Measurements from ENCODE around the gene OSTF1. TPM values are rescaled to one million over a fixed set of nuclear protein-coding genes. Genes with fewer than 3 reads are reported as not detected.
A peak's percentile ranks its signal among the peaks of the same experiment; 100 is the strongest.

OSTF1 gene, protein sequence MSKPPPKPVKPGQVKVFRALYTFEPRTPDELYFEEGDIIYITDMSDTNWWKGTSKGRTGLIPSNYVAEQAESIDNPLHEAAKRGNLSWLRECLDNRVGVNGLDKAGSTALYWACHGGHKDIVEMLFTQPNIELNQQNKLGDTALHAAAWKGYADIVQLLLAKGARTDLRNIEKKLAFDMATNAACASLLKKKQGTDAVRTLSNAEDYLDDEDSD
- 10 to 100 TPM; 26.9 to 38.9 (median 36.4) TPM for total RNA-seq

DNA sequence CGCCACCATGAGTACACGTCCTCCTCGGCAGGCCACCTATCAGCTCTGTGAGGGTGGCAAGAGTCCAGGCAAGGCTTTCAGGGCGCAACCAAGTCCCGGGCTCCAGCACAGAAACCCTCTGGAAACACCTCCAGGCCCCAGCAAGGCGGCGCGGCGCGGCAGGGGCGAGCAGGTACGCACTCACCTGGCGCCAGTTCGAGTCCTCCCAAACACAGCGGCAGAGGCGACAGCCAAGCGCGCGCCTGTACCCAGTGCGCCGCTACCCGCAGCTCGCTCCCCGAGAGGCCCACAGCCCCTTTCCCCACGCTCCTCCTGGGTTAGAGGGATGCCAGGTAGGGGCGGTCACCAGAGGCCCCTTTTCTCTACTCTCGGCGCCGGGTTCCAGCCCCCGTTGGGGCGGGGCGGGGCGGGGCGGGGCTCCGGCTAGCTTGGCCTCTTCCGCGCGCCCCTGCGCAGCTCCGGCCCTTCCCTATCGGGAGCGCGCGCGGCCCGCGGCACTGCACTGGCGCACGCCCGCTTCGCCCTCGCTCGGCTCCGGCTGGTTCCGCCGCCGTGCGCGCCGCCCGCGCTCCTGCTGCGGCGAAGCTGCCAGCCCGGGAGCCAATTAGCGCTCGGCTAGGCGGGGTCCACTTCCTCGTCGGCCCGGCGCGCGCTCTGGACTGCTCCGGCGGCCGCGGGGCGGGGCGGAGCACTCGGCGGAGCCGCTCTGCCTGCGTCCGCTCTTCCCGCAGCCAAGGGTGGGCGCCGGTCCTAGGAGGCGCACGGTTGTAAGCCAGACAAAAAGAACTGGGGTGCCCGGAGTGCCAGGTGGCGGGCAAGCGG is at the start of gene OSTF1, which contains the start of gene NMRK1:
TSS of gene OSTF1 (plus strand) at position 691 of the 822 bp plus-strand sequence. CDS start 179 bp downstream, outside the sequence.
TSS of gene NMRK1 (minus strand) at position 332 of the 822 bp plus-strand sequence. CDS start 5,040 bp downstream, outside the sequence.
- Histone ChIP-seq H3K4me1 (peaks cover 0 to 18% of the 10 kb centered on the region in 2 donors), H3K27me3 (no peaks in the 10 kb centered on the region), H3K9me3 (no peaks in the 10 kb centered on the region), H3K27ac (peak within 1 kb of the TSS; percentile 93 to 98), H3K36me3 (no peaks in the 10 kb centered on the region), H3K4me3 (peak within 1 kb of the TSS; percentile 72 to 95 (median 94))
- peak; percentile 91 to 93 for DNase-seq (ENCODE audit: low spot score in 2 of 2)
- TF ChIP-seq POLR2AphosphoS5 (IDR thresholded peaks at IDR 0.05): peak; percentile 84 to 90 (median 84)
- TF ChIP-seq, protein P1, sequence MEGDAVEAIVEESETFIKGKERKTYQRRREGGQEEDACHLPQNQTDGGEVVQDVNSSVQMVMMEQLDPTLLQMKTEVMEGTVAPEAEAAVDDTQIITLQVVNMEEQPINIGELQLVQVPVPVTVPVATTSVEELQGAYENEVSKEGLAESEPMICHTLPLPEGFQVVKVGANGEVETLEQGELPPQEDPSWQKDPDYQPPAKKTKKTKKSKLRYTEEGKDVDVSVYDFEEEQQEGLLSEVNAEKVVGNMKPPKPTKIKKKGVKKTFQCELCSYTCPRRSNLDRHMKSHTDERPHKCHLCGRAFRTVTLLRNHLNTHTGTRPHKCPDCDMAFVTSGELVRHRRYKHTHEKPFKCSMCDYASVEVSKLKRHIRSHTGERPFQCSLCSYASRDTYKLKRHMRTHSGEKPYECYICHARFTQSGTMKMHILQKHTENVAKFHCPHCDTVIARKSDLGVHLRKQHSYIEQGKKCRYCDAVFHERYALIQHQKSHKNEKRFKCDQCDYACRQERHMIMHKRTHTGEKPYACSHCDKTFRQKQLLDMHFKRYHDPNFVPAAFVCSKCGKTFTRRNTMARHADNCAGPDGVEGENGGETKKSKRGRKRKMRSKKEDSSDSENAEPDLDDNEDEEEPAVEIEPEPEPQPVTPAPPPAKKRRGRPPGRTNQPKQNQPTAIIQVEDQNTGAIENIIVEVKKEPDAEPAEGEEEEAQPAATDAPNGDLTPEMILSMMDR (IDR thresholded peaks at IDR 0.05): peak in 1 of 3 donors; percentile 10
- peak; percentile 73 for TF ChIP-seq POLR2A (IDR thresholded peaks at IDR 0.05)
- intact Hi-C loops (cut with DNase I; ENCODE audit: low total_unique reads): no loop called here

DNA sequence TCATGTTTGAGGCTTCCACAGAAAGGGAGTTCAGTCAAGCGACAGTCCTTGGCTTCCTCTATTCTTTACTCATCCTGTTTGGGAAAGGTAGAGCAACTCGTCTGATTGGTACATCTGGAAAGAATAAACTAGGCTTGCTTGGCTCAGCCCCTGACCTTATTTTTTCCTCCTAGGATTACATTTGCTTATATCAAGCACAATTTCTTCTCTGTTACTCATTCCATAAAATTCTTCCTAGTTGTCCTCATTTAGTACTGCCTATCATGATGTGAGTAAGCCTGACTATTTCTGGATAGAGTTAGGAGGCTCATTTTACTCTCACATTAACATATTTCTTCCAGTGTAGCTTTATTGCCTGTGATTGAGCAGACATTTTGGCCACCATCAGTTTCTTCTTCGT is 49.3 kb upstream of the OSTF1 start:
- intact Hi-C loops (cut with DNase I; ENCODE audit: low total_unique reads): no loop called here
- Histone ChIP-seq H3K4me1 (no peaks in the 10 kb centered on the region), H3K27ac (peak overlapping the region; percentile 27 to 76), H3K27me3 (no peaks in the 10 kb centered on the region), H3K9me3 (no peaks in the 10 kb centered on the region), H3K4me3 (no peak overlapping the region), H3K36me3 (no peaks in the 10 kb centered on the region)
- TF ChIP-seq, protein P1 (IDR thresholded peaks at IDR 0.05): no peak
- no peak for DNase-seq (ENCODE audit: low spot score in 2 of 2)

DNA sequence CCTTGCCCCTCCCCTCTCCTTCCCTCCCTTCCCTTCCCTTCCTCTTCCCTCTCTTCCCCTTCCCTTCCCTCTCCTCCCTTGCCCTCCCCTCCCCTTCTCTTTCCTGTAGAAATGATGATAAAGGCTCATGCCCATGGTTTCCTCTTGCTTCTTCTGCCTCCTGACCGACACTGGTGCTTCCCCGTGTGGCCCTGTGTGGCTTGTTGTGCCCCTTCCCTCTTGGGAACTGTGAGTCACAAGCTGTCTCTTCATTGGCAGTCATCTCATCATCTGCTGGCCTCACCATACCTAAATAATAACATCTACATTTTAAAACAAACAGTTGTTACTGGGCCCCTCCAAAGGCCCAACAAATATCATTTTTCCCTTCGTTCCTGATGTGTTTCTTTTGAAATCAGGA is 48.5 kb upstream of the OSTF1 start:
- Histone ChIP-seq H3K27ac (peak overlapping the region; percentile 27 to 76), H3K9me3 (no peaks in the 10 kb centered on the region), H3K4me3 (no peak overlapping the region), H3K4me1 (no peaks in the 10 kb centered on the region), H3K27me3 (no peaks in the 10 kb centered on the region), H3K36me3 (no peaks in the 10 kb centered on the region)
- intact Hi-C loops (cut with DNase I; ENCODE audit: low total_unique reads): no loop called here
- no peak for DNase-seq (ENCODE audit: low spot score in 2 of 2)
- TF ChIP-seq POLR2A (IDR thresholded peaks at IDR 0.05) (no peak), POLR2AphosphoS5 (IDR thresholded peaks at IDR 0.05) (no peak)
- TF ChIP-seq, protein P1 (IDR thresholded peaks at IDR 0.05): no peak

DNA sequence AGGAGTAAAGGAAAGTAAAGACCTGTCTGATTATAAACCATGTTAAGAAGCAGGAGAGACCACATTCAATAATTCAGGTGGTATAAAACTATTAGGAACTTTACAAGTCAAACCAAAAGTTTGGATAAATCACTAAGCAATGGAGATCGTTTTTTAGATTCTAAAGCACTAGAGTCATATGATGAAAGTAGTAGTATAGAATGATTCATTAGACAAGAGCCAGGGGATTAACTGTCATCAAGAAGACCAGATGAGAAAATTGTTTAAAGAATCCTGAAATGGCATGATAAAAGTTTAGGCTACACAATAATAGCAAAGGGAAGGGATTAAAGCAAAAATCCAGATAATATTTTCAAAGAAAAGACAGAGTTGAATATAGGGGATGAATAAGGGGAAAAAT is 47.3 kb upstream of the OSTF1 start:
- H3K27ac ChIP-seq: no peak overlapping the region
- H3K9me3 ChIP-seq: no peaks in the 10 kb centered on the region
- H3K4me1 ChIP-seq: no peaks in the 10 kb centered on the region
- TF ChIP-seq, protein P1 (IDR thresholded peaks at IDR 0.05): no peak
- TF ChIP-seq POLR2A (IDR thresholded peaks at IDR 0.05): no peak
- TF ChIP-seq POLR2AphosphoS5 (IDR thresholded peaks at IDR 0.05): no peak
- no peak overlapping the region for H3K4me3 ChIP-seq
- H3K36me3 ChIP-seq: no peaks in the 10 kb centered on the region
- intact Hi-C loops (cut with DNase I; ENCODE audit: low total_unique reads): no loop called here
- H3K27me3 ChIP-seq: no peaks in the 10 kb centered on the region
- no peak for DNase-seq (ENCODE audit: low spot score in 2 of 2)

Measured in breast epithelium (tissue), 4 donors.